OCI-LY1 (cell line): ENCODE measurements around the gene HESX1.

ENCODE experiments used
- H2AFZ ChIP-seq: fragments of 200-600 bp; sonication (generic), shearing (Covaris generic); 2 replicates; pipeline ENCODE4 v1.6.0; 2014; ENCODE audit warnings: antibody characterized with exemption, mild to moderate bottlenecking, low read length
- H3F3A ChIP-seq: fragments of 200-600 bp; sonication (generic), shearing (Covaris generic); 2 replicates; pipeline ENCODE4 v1.6.0; 2014; ENCODE audit warnings: mild to moderate bottlenecking, antibody characterized with exemption, low read length, moderate library complexity; ENCODE audit not compliant: insufficient read depth
- H3K27ac ChIP-seq: fragments of 200-600 bp; sonication (generic); 2 replicates; pipeline ENCODE4 v1.5.1; 2014; ENCODE audit warnings: low read length, mixed run types, mild to moderate bottlenecking, low read depth; ENCODE audit not compliant: poor library complexity, severe bottlenecking
- H3K27me3 ChIP-seq: fragments of 200-600 bp; sonication (generic); 2 replicates; pipeline ENCODE4 v1.6.0; 2014; ENCODE audit warnings: antibody characterized with exemption, mild to moderate bottlenecking, low read length, moderate library complexity; ENCODE audit not compliant: insufficient read depth
- H3K36me3 ChIP-seq: fragments of 200-600 bp; sonication (generic); 2 replicates; pipeline ENCODE4 v1.6.1; 2014; ENCODE audit warnings: mild to moderate bottlenecking, antibody characterized with exemption, low read length, moderate library complexity, mixed read lengths; ENCODE audit not compliant: insufficient read depth
- H3K4me1 ChIP-seq: fragments of 200-600 bp; sonication (generic); 2 replicates; pipeline ENCODE4 v1.5.1; 2014; ENCODE audit warnings: mild to moderate bottlenecking, low read length, moderate library complexity; ENCODE audit not compliant: insufficient read depth, severe bottlenecking
- H3K4me2 ChIP-seq: fragments of 200-600 bp; sonication (generic), shearing (Covaris generic); 2 replicates; pipeline ENCODE4 v1.6.1; 2014; ENCODE audit warnings: low read length
- H3K4me3 ChIP-seq: fragments of 200-600 bp; sonication (generic); 2 replicates; pipeline ENCODE4 v1.5.1; 2014; ENCODE audit warnings: low read length, low read depth, mild to moderate bottlenecking, mixed read lengths; ENCODE audit not compliant: poor library complexity, severe bottlenecking
- H3K79me2 ChIP-seq: fragments of 200-600 bp; shearing (Covaris generic); 2 replicates; pipeline ENCODE4 v1.6.1; 2016; ENCODE audit warnings: mixed run types, low read length, mixed read lengths; ENCODE audit not compliant: insufficient read depth
- H3K9ac ChIP-seq: fragments of 200-600 bp; sonication (generic), shearing (Covaris generic); 2 replicates; pipeline ENCODE4 v1.6.1; 2014; ENCODE audit warnings: mild to moderate bottlenecking, low read length, mixed read lengths
- H3K9me2 ChIP-seq: fragments of 200-600 bp; sonication (generic), shearing (Covaris generic); 2 replicates; pipeline ENCODE4 v1.6.1; 2014; ENCODE audit warnings: low read depth, mild to moderate bottlenecking, low read length, mixed read lengths
- H3K9me3 ChIP-seq: fragments of 200-600 bp; shearing (Covaris generic); 2 replicates; pipeline ENCODE4 v1.6.1; 2014; ENCODE audit warnings: low read length, mixed read lengths
- H4K20me1 ChIP-seq: fragments of 200-600 bp; sonication (generic), shearing (Covaris generic); 2 replicates; pipeline ENCODE4 v1.6.0; 2016; ENCODE audit warnings: mild to moderate bottlenecking, low read length; ENCODE audit not compliant: insufficient read depth
- EZH2 ChIP-seq: fragments of 200-600 bp; sonication (generic), shearing (Covaris generic); IDR thresholded peaks from 2 replicates; pipeline ENCODE4 v1.8.0; 2017; ENCODE audit warnings: borderline replicate concordance, mixed run types, mild to moderate bottlenecking, antibody characterized with exemption, low read length, moderate library complexity, mixed read lengths
- TF ChIP-seq, protein P1 (sequence below): fragments of 200-600 bp; sonication (generic), shearing (Covaris generic); IDR thresholded peaks from 2 replicates; pipeline ENCODE4 v1.5.1; 2017; ENCODE audit warnings: mild to moderate bottlenecking, antibody characterized with exemption, low read length, moderate library complexity, mixed read lengths

The HESX1 gene

DNA sequence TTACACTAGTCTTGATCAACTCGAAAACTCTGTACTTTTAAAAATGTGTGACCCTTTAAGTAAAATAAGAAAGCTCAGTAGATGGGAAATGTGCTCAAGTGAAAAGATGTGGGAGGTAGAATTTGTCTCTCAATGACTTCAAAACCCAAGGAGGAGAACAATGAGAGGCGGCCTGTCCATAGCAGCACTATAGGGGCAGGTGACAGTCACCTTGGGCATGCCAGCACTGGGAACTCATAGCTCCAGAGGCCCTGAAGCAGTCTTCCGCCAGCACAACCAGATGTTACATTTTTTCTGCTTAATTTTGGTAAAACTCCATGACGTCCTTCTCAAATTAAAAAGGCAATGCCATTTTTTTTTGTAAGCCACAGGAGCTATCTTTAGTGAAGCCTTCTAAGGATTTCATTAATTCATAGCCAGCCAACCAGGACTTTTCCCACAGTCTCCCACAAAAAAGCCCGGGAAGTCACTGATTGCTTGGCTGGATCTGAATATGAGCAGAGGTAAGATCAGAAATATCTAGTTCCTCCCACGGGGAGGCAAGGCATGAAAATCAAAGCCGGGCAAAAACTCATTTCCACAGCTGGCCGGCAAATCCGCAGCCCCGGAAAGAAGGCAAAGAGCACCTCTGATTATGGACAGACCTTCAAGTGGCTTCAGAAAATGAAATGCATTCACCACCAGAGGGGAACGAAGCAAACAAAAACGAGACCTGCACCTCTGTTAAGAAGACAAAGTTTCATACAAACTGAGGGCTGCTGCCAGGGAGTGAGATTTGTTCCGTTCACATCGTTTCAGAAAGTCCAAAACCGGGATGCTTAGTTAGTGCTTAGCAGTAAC lies 45.1 kb downstream of the HESX1 start:
- H4K20me1 ChIP-seq, result no peaks in the 10 kb centered on the region
- no peaks in the 10 kb centered on the region for H3F3A ChIP-seq
- no peak overlapping the region for H3K9ac ChIP-seq
- H3K4me1 ChIP-seq, result no peaks in the 10 kb centered on the region
- H3K4me2 ChIP-seq, result no peak overlapping the region
- H3K9me3 ChIP-seq, result no peaks in the 10 kb centered on the region
- no peak overlapping the region for H3K4me3 ChIP-seq
- H3K27me3 ChIP-seq, result no peaks in the 10 kb centered on the region
- H3K36me3 ChIP-seq, result no peaks in the 10 kb centered on the region
- H3K9me2 ChIP-seq, result no peaks in the 10 kb centered on the region
- H3K79me2 ChIP-seq, result no peaks in the 10 kb centered on the region
- no peak for TF ChIP-seq EZH2
- TF ChIP-seq, protein P1, sequence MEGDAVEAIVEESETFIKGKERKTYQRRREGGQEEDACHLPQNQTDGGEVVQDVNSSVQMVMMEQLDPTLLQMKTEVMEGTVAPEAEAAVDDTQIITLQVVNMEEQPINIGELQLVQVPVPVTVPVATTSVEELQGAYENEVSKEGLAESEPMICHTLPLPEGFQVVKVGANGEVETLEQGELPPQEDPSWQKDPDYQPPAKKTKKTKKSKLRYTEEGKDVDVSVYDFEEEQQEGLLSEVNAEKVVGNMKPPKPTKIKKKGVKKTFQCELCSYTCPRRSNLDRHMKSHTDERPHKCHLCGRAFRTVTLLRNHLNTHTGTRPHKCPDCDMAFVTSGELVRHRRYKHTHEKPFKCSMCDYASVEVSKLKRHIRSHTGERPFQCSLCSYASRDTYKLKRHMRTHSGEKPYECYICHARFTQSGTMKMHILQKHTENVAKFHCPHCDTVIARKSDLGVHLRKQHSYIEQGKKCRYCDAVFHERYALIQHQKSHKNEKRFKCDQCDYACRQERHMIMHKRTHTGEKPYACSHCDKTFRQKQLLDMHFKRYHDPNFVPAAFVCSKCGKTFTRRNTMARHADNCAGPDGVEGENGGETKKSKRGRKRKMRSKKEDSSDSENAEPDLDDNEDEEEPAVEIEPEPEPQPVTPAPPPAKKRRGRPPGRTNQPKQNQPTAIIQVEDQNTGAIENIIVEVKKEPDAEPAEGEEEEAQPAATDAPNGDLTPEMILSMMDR, result no peak
- H3K27ac ChIP-seq, result no peak overlapping the region
- no peak overlapping the region for H2AFZ ChIP-seq

DNA sequence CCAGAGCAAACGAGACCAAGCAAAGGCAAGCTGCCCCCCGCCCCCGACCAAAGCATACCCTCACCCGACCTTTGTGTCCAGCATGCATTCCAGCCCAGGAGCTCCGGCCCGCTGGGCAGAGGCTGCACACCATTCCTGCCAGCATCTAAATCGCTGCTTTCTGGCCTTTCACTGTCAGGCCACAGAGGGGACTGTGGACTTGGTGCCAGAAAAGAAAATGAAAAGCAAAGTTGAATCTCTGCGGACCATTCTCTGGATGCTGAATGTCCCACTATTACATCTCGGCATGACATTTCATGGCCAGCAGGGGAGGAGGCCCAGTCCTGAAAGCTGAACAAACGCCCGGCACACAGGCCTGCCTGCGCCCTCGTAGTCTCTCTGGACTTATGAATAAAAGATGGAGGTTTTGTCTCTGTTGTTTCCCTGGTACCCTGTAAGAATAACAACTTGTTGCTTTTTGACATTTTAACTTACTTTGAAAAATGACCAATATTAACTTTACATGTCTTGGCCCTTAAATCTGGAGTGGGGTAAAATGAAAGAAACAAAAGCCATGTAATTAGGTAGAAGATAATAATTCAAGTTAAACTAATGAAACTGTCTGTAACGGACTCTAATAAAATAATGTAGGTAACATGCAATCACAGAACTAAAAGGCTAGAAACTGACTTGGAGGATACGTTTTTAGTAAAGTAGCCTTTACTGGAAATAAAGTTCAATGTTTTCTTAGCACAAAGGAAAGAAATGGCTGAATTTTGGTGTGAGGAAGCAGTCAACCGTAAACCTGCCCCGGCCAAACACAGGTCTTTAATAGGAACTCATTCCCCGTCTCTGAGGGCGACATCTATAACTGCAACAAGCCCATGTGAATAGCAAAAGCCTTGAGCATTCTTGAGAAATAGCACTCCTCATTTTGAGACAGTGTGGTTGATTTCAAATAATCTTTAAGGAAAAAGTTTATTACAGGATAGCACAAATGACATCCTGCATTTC lies 47.3 kb downstream of the HESX1 start:
- no peaks in the 10 kb centered on the region for H4K20me1 ChIP-seq
- TF ChIP-seq, protein P1, result no peak
- no peak for TF ChIP-seq EZH2
- no peak overlapping the region for H3K4me2 ChIP-seq
- no peaks in the 10 kb centered on the region for H3K9me3 ChIP-seq
- no peaks in the 10 kb centered on the region for H3K4me1 ChIP-seq
- no peaks in the 10 kb centered on the region for H3F3A ChIP-seq
- no peak overlapping the region for H3K9ac ChIP-seq
- no peak overlapping the region for H3K27ac ChIP-seq
- no peaks in the 10 kb centered on the region for H3K27me3 ChIP-seq
- no peak overlapping the region for H3K4me3 ChIP-seq
- no peaks in the 10 kb centered on the region for H3K9me2 ChIP-seq
- no peaks in the 10 kb centered on the region for H3K36me3 ChIP-seq
- H2AFZ ChIP-seq, result no peak overlapping the region
- H3K79me2 ChIP-seq, result no peaks in the 10 kb centered on the region

DNA sequence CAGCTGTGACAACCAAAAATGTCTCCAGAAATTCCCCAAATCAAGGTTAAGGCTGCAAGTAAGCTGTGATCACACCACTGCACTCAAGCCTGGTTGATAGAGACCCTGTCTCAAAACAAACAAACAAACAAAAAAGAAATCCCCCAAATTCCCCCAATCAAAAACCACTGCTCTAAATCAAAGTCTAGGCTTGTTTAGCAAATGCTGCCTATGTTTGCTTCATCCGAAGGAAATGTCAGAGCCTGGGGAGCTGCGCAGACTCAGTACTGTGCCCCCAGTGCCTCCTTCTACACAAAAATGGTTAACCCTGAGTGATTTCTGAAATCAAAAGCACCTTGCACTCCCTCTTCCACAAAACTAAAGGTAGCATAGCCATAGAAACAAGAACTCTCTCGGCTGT lies 48.0 kb downstream of the HESX1 start:
- Histone ChIP-seq H3K9me3 (no peaks in the 10 kb centered on the region), H3K27me3 (no peaks in the 10 kb centered on the region), H3K4me1 (no peaks in the 10 kb centered on the region), H3K4me3 (no peak overlapping the region), H3K9ac (no peak overlapping the region), H3K36me3 (no peaks in the 10 kb centered on the region), H3K79me2 (no peaks in the 10 kb centered on the region), H2AFZ (no peak overlapping the region), H3K4me2 (no peak overlapping the region), H3K27ac (no peak overlapping the region), H3F3A (no peaks in the 10 kb centered on the region), H4K20me1 (no peaks in the 10 kb centered on the region), H3K9me2 (no peaks in the 10 kb centered on the region)
- TF ChIP-seq, protein P1, result no peak
- TF ChIP-seq EZH2, result no peak
